Astrocyte (in vitro differentiated cells and primary cell): ENCODE results near the gene DOCK7. TPM values are rescaled to one million over a fixed set of nuclear protein-coding genes. Genes with fewer than 3 reads are reported as not detected.

ENCODE experiments used
- DNase-seq: peaks from one replicate; pipeline ENCODE4 v3.0.0-alpha.2; 2010; ENCODE audit warnings: low read depth
- FAIRE-seq: peaks from 2 replicates; lab custom pipeline; 2011; peaks lifted over from hg19 to GRCh38; lab: Jason Lieb, UNC
- H2AFZ ChIP-seq: 2 replicates; pipeline ENCODE4 v1.6.0; 2012; ENCODE audit warnings: low read depth, low read length, inconsistent platforms
- H3K27ac ChIP-seq: 2 replicates; pipeline ENCODE4 v1.5.1; 2011; ENCODE audit warnings: low read depth, low read length, inconsistent platforms
- H3K27me3 ChIP-seq: 2 replicates; pipeline ENCODE4 v1.6.0; 2011; ENCODE audit warnings: low read length, inconsistent platforms; ENCODE audit not compliant: insufficient read depth
- H3K36me3 ChIP-seq: 2 replicates; pipeline ENCODE4 v1.5.1; 2011; ENCODE audit warnings: low read length, inconsistent platforms; ENCODE audit not compliant: insufficient read depth
- H3K4me1 ChIP-seq: 2 replicates; pipeline ENCODE4 v1.5.1; 2011; ENCODE audit warnings: low read length, inconsistent platforms; ENCODE audit not compliant: insufficient read depth
- H3K4me2 ChIP-seq: 2 replicates; pipeline ENCODE4 v1.6.0; 2012; ENCODE audit warnings: low read length, inconsistent platforms
- H3K4me3 ChIP-seq: 2 replicates; pipeline ENCODE4 v1.5.1; 2011; ENCODE audit warnings: low read depth, mild to moderate bottlenecking, low read length, inconsistent platforms; ENCODE audit not compliant: insufficient read depth
- H3K79me2 ChIP-seq: 2 replicates; pipeline ENCODE4 v1.6.0; 2012; ENCODE audit warnings: mild to moderate bottlenecking, low read length, inconsistent platforms; ENCODE audit not compliant: insufficient read depth
- H3K9ac ChIP-seq: 2 replicates; pipeline ENCODE4 v1.6.0; 2012; ENCODE audit warnings: mild to moderate bottlenecking, low read length, inconsistent platforms
- H3K9me3 ChIP-seq: 2 replicates; pipeline ENCODE4 v1.5.1; 2012; ENCODE audit warnings: low read depth, mild to moderate bottlenecking, low read length, inconsistent platforms; ENCODE audit not compliant: insufficient read depth
- H4K20me1 ChIP-seq: 2 replicates; pipeline ENCODE4 v1.6.0; 2012; ENCODE audit warnings: low read length, inconsistent platforms; ENCODE audit not compliant: insufficient read depth
- H3K27ac Mint-ChIP-seq: one replicate; pipeline ENCODE4 v1.8.0; 2021; ENCODE audit warnings: mild to moderate bottlenecking, mixed read lengths; ENCODE audit not compliant: unreplicated experiment
- H3K27me3 Mint-ChIP-seq: one replicate; pipeline ENCODE4 v1.8.0; 2021; ENCODE audit warnings: low read depth, mixed read lengths; ENCODE audit not compliant: unreplicated experiment
- H3K36me3 Mint-ChIP-seq: one replicate; pipeline ENCODE4 v1.8.0; 2021; ENCODE audit warnings: low read depth, mixed read lengths; ENCODE audit not compliant: unreplicated experiment
- H3K4me1 Mint-ChIP-seq: one replicate; pipeline ENCODE4 v1.8.0; 2021; ENCODE audit warnings: low read depth, mixed read lengths; ENCODE audit not compliant: unreplicated experiment
- H3K4me3 Mint-ChIP-seq: one replicate; pipeline ENCODE4 v1.8.0; 2021; ENCODE audit warnings: mild to moderate bottlenecking, moderate library complexity, mixed read lengths; ENCODE audit not compliant: unreplicated experiment
- H3K9me3 Mint-ChIP-seq: one replicate; pipeline ENCODE4 v1.8.0; 2021; ENCODE audit warnings: mild to moderate bottlenecking, mixed read lengths; ENCODE audit not compliant: unreplicated experiment
- CTCF ChIP-seq: IDR thresholded peaks from 2 replicates; pipeline ENCODE4 v1.5.1; 2011; ENCODE audit warnings: low read depth, mild to moderate bottlenecking, inconsistent platforms, low read length, moderate library complexity; ENCODE audit not compliant: insufficient read depth
- EZH2 ChIP-seq: IDR thresholded peaks from 2 replicates; pipeline ENCODE4 v1.6.1; 2012; ENCODE audit warnings: mild to moderate bottlenecking, low read length, inconsistent platforms; ENCODE audit not compliant: insufficient read depth
- total RNA-seq: library from RNA; stranded (reverse); gene quantifications from 2 replicates; pipeline ENCODE4 v1.2.1, GENCODE V29; 2021

Gene DOCK7
- total RNA-seq, 1 donor from 2014 or later = 68.7 TPM

GRCh38 chr1:62588000-62588399, 100.2 kb downstream of the DOCK7 start:
- Mint-ChIP-seq H3K4me3 (no peak overlapping the region), H3K27me3 (no peaks in the 10 kb centered on the region)
- FAIRE-seq = peak; percentile 23

GRCh38 chr1:62585469-62586155, 102.6 kb downstream of the DOCK7 start:
- H3K36me3 Mint-ChIP-seq = peaks cover 6% of the 10 kb centered on the region
- peaks cover 33% of the 10 kb centered on the region for H3K4me1 Mint-ChIP-seq
- Histone ChIP-seq H3K27ac (no peak overlapping the region), H2AFZ (no peak overlapping the region), H3K9ac (no peak overlapping the region), H3K79me2 (no peaks in the 10 kb centered on the region), H4K20me1 (no peaks in the 10 kb centered on the region), H3K4me3 (no peak overlapping the region), H3K36me3 (no peaks in the 10 kb centered on the region), H3K4me2 (no peak overlapping the region), H3K27me3 (no peaks in the 10 kb centered on the region), H3K9me3 (no peaks in the 10 kb centered on the region), H3K4me1 (peaks cover 11% of the 10 kb centered on the region)
- H3K27me3 Mint-ChIP-seq = no peaks in the 10 kb centered on the region
- H3K27ac Mint-ChIP-seq = no peak overlapping the region
- FAIRE-seq = no peak
- no peaks in the 10 kb centered on the region for H3K9me3 Mint-ChIP-seq
- no peak for DNase-seq
- no peak for TF ChIP-seq EZH2
- no peak for TF ChIP-seq CTCF
- no peak overlapping the region for H3K4me3 Mint-ChIP-seq

More at GRCh38 chr1:62588000-62588399, 100.2 kb downstream of the DOCK7 start:
- H3K4me1 ChIP-seq = peaks cover 11% of the 10 kb centered on the region
- peak overlapping the region; percentile 1 for H3K27ac ChIP-seq
- peak overlapping the region; percentile 18 for H3K4me2 ChIP-seq
- H2AFZ ChIP-seq = no peak overlapping the region
- Mint-ChIP-seq H3K4me1 (peaks cover 45% of the 10 kb centered on the region), H3K36me3 (peaks cover 3% of the 10 kb centered on the region), H3K27ac (no peak overlapping the region), H3K9me3 (no peaks in the 10 kb centered on the region)
- H3K36me3 ChIP-seq = no peaks in the 10 kb centered on the region
- no peak for TF ChIP-seq CTCF
- TF ChIP-seq EZH2 = no peak
- no peaks in the 10 kb centered on the region for H3K79me2 ChIP-seq
- H3K9ac ChIP-seq = no peak overlapping the region
- H3K4me3 ChIP-seq = no peak overlapping the region
- no peaks in the 10 kb centered on the region for H4K20me1 ChIP-seq
- no peaks in the 10 kb centered on the region for H3K9me3 ChIP-seq
- peak; percentile 39 for DNase-seq
- no peaks in the 10 kb centered on the region for H3K27me3 ChIP-seq

GRCh38 chr1:62573675-62574074, 114.5 kb downstream of the DOCK7 start:
- Mint-ChIP-seq H3K9me3 (no peaks in the 10 kb centered on the region), H3K27me3 (no peaks in the 10 kb centered on the region), H3K4me1 (no peaks in the 10 kb centered on the region), H3K36me3 (peaks cover 33% of the 10 kb centered on the region), H3K27ac (no peak overlapping the region), H3K4me3 (no peak overlapping the region)
- no peak overlapping the region for H3K4me2 ChIP-seq
- FAIRE-seq (no peak), DNase-seq (no peak)
- no peak overlapping the region for H3K9ac ChIP-seq
- no peak overlapping the region for H2AFZ ChIP-seq
- no peaks in the 10 kb centered on the region for H4K20me1 ChIP-seq
- no peaks in the 10 kb centered on the region for H3K27me3 ChIP-seq
- H3K4me3 ChIP-seq = no peak overlapping the region
- no peak overlapping the region for H3K27ac ChIP-seq
- H3K9me3 ChIP-seq = peaks cover 4% of the 10 kb centered on the region
- TF ChIP-seq CTCF (no peak), EZH2 (no peak)
- peaks cover 7% of the 10 kb centered on the region for H3K79me2 ChIP-seq
- no peaks in the 10 kb centered on the region for H3K4me1 ChIP-seq
- H3K36me3 ChIP-seq = no peaks in the 10 kb centered on the region
